Endothelial cell of umbilical vein (primary cell): ENCODE results near the gene HBG2.

Source experiments
- CTCF ChIP-seq, 2 donors: IDR thresholded peaks; 1 replicate in 1 of 2; 2 replicates in 1 of 2; pipeline ENCODE4 v1.5.1; 2011; ENCODE audit warnings: low read length in 2 of 2, mild to moderate bottlenecking in 2 of 2, moderate library complexity in 2 of 2, control low read depth in 1 of 2, inconsistent platforms in 1 of 2, low read depth in 1 of 2; ENCODE audit not compliant: insufficient read depth in 1 of 2; ENCODE audit errors: extremely low read depth in 1 of 2
- EZH2 ChIP-seq: IDR thresholded peaks from 2 replicates; pipeline ENCODE4 v1.6.1; 2012; ENCODE audit warnings: borderline replicate concordance, low read depth, mild to moderate bottlenecking, moderate library complexity, low read length, inconsistent platforms; ENCODE audit not compliant: severe bottlenecking

GRCh38 chr11:5223686-5224085, 30.9 kb downstream of the HBG2 start:
- TF ChIP-seq EZH2 = no peak
- TF ChIP-seq CTCF (IDR thresholded peaks at IDR 0.05; ENCODE audit: extremely low read depth in 1 of 2, insufficient read depth in 1 of 2, low read depth in 1 of 2, low read length in 2 of 2) = no peak
